Caki2 (cell line): ENCODE measurements around the gene TICAM2. TPM values are rescaled to one million over a fixed set of nuclear protein-coding genes. Genes with fewer than 3 reads are reported as not detected.

Experiments used
- DNase-seq: peaks from one replicate; pipeline ENCODE4 v3.0.0-alpha.2; 2015; ENCODE audit warnings: low read depth
- in situ Hi-C: cut with HindIII; loops from 2 replicates; pipeline ENCODE4 v1.10.0; 2016; ENCODE audit warnings: low sequenced_read_pairs, low pct_unique_long_range_greater_than_20kb, mixed read lengths
- total RNA-seq: library from RNA; depleted of rRNA; stranded (reverse); fragments of >200 nt; shearing (Covaris generic); gene quantifications from 2 replicates; pipeline ENCODE4 v1.2.3, GENCODE V29; 2014; ENCODE audit warnings: low replicate concordance; rRNA removed

Gene TICAM2
- total RNA-seq, 1 experiment from 2014 or later, result not detected

GRCh38 chr5:115544436-115545350, 57.6 kb downstream of the TICAM2 start, which contains the start of gene FEM1C:
Gene FEM1C, minus strand, starts transcription at chr5:115544775. Its CDS starts 1,282 bp downstream, at chr5:115543493.
- in situ Hi-C loops, result no loop called here
- peak; percentile 91 for DNase-seq

- DNase-seq, result peak; percentile 37
- in situ Hi-C loops, result no loop called here
These were observed 58.2 kb downstream of the TICAM2 start for GRCh38 chr5:115544043-115544435.

- DNase-seq, result no peak
- in situ Hi-C loops, result no loop called here
These were observed 58.8 kb downstream of the TICAM2 start for GRCh38 chr5:115543365-115544042.

GRCh38 chr5:115542651-115543364, 59.5 kb downstream of the TICAM2 start:
- no peak for DNase-seq
- in situ Hi-C loops, result no loop called here

- DNase-seq, result no peak
- in situ Hi-C loops, result no loop called here
These were observed 60.2 kb downstream of the TICAM2 start for GRCh38 chr5:115542086-115542485.

GRCh38 chr5:115541611-115542010, 60.7 kb downstream of the TICAM2 start:
- DNase-seq, result no peak
- in situ Hi-C loops, result no loop called here

GRCh38 chr5:115535479-115536035, 66.7 kb downstream of the TICAM2 start:
- in situ Hi-C loops, result no loop called here
- no peak for DNase-seq

- DNase-seq, result no peak
- in situ Hi-C loops, result no loop called here
These were observed 69.8 kb downstream of the TICAM2 start for GRCh38 chr5:115532517-115532916.

- in situ Hi-C loops, result no loop called here
These were observed 70.4 kb downstream of the TICAM2 start for GRCh38 chr5:115531787-115532367.

GRCh38 chr5:115531380-115531779, 70.9 kb downstream of the TICAM2 start:
- no peak for DNase-seq
- in situ Hi-C loops, result no loop called here

More at GRCh38 chr5:115531787-115532367, 70.4 kb downstream of the TICAM2 start:
- no peak for DNase-seq

GRCh38 chr5:115530426-115530825, 71.9 kb downstream of the TICAM2 start:
- no peak for DNase-seq
- in situ Hi-C loops, result no loop called here

Other genes starting within 250 kb of the TICAM2 start
- gene FEM1C, start 57.7 kb downstream of the TICAM2 start, total RNA-seq, result 5.2 and 7.1 TPM in 2 replicates
- 26.7 and 50.5 TPM in 2 replicates for gene TMED7, start 23.6 kb upstream of the TICAM2 start, total RNA-seq
- gene CDO1, start 214.2 kb upstream of the TICAM2 start, total RNA-seq, result not detected in 2 replicates
- gene ATG12, start 239.1 kb upstream of the TICAM2 start, total RNA-seq, result 17.4 and 25.5 TPM in 2 replicates
- 16.3 and 17.2 TPM in 2 replicates for gene AP3S1, start 239.5 kb upstream of the TICAM2 start, total RNA-seq